Mesenchymal stem cell (in vitro differentiated cells and primary cell): ENCODE data around the gene ARID5B.

ENCODE experiments used
- DNase-seq: peaks from one replicate; pipeline ENCODE4 v3.0.0-alpha.2; 2013
- H2AFZ ChIP-seq: one replicate; pipeline ENCODE4 v1.6.1; 2013; ENCODE audit warnings: low read depth, mild to moderate bottlenecking, control low read depth, inconsistent platforms, low read length, moderate library complexity
- H2AK5ac ChIP-seq: 2 replicates; pipeline ENCODE4 v1.6.1; 2013; ENCODE audit warnings: low read length, moderate library complexity, mild to moderate bottlenecking, inconsistent platforms; ENCODE audit not compliant: severe bottlenecking
- H2BK120ac ChIP-seq: one replicate; pipeline ENCODE4 v1.6.1; 2013; ENCODE audit warnings: low read depth, mild to moderate bottlenecking, inconsistent platforms, low read length, moderate library complexity
- H2BK12ac ChIP-seq, 2 experiments: one replicate each; pipeline ENCODE4 v1.6.1; 2013; ENCODE audit warnings: inconsistent platforms in 2 of 2, low read length in 2 of 2, mild to moderate bottlenecking in 2 of 2, moderate library complexity in 2 of 2, control low read depth in 1 of 2
- H2BK15ac ChIP-seq: one replicate; pipeline ENCODE4 v1.6.1; 2013; ENCODE audit warnings: mild to moderate bottlenecking, low read depth, inconsistent platforms; ENCODE audit not compliant: poor library complexity, severe bottlenecking
- H2BK5ac ChIP-seq: 2 replicates; pipeline ENCODE4 v1.6.1; 2013; ENCODE audit warnings: low read depth, mild to moderate bottlenecking, low read length, control low read depth, inconsistent platforms; ENCODE audit not compliant: poor library complexity, severe bottlenecking
- H3K14ac ChIP-seq, 2 experiments: one replicate each; pipeline ENCODE4 v1.6.1; 2013; ENCODE audit warnings: inconsistent platforms in 2 of 2, low read length in 2 of 2, control low read depth in 1 of 2, mild to moderate bottlenecking in 1 of 2, moderate library complexity in 1 of 2
- H3K18ac ChIP-seq, 2 experiments: one replicate each; pipeline ENCODE4 v1.6.1; 2013; ENCODE audit warnings: inconsistent platforms in 2 of 2, low read length in 2 of 2, control low read depth in 1 of 2, low read depth in 1 of 2, mild to moderate bottlenecking in 1 of 2
- H3K23ac ChIP-seq, 2 experiments: one replicate each; pipeline ENCODE4 v1.6.1; 2013; ENCODE audit warnings: inconsistent platforms in 2 of 2, low read length in 2 of 2, mild to moderate bottlenecking in 2 of 2, moderate library complexity in 2 of 2, control low read depth in 1 of 2
- H3K27ac ChIP-seq: 2 replicates; pipeline ENCODE4 v1.5.1; 2013; ENCODE audit warnings: mild to moderate bottlenecking, moderate library complexity, low read length, control low read depth, inconsistent platforms; ENCODE audit not compliant: poor library complexity, severe bottlenecking
- H3K27me3 ChIP-seq, 2 experiments: 2 replicates each; pipeline versions ENCODE4 v1.6.1 to v1.7.0; 2013; ENCODE audit warnings: low read length in 2 of 2, mild to moderate bottlenecking in 2 of 2, moderate library complexity in 2 of 2, control low read depth in 1 of 2, inconsistent platforms in 1 of 2; ENCODE audit not compliant: control insufficient read depth in 1 of 2, insufficient read depth in 1 of 2
- H3K36me3 ChIP-seq, 2 experiments: 2 replicates each; pipeline versions ENCODE4 v1.6.1 to v1.7.0; 2013; ENCODE audit warnings: low read length in 2 of 2, control low read depth in 1 of 2, inconsistent platforms in 1 of 2, low read depth in 1 of 2, mild to moderate bottlenecking in 1 of 2; ENCODE audit not compliant: insufficient read depth in 2 of 2, control insufficient read depth in 1 of 2
- H3K4ac ChIP-seq, 2 experiments: one replicate each; pipeline ENCODE4 v1.6.1; 2013; ENCODE audit warnings: inconsistent platforms in 2 of 2, low read length in 2 of 2, mild to moderate bottlenecking in 2 of 2, moderate library complexity in 2 of 2, control low read depth in 1 of 2, low read depth in 1 of 2
- H3K4me1 ChIP-seq: 2 replicates; pipeline ENCODE4 v1.6.1; 2013; ENCODE audit warnings: low read depth, low read length, control low read depth; ENCODE audit not compliant: control insufficient read depth, insufficient read depth
- H3K4me2 ChIP-seq: 2 replicates; pipeline ENCODE4 v1.6.1; 2013; ENCODE audit warnings: low read length, mild to moderate bottlenecking, inconsistent platforms; ENCODE audit not compliant: poor library complexity, severe bottlenecking
- H3K4me3 ChIP-seq, 2 experiments: 2 replicates each; pipeline versions ENCODE4 v1.5.1 to v1.7.0; 2013; ENCODE audit warnings: low read length in 2 of 2, mild to moderate bottlenecking in 2 of 2, control low read depth in 1 of 2, low read depth in 1 of 2; ENCODE audit not compliant: insufficient read depth in 1 of 2
- H3K79me1 ChIP-seq: replicated peaks from 2 replicates; pipeline ENCODE4 v1.6.1; 2013; ENCODE audit warnings: mild to moderate bottlenecking, control low read depth, low read length, inconsistent platforms; ENCODE audit not compliant: poor library complexity, severe bottlenecking
- H3K9ac ChIP-seq: 2 replicates; pipeline ENCODE4 v1.7.0; 2013; ENCODE audit warnings: mild to moderate bottlenecking, low read length, moderate library complexity
- H3K9me3 ChIP-seq: 2 replicates; pipeline ENCODE4 v1.7.0; 2013; ENCODE audit warnings: mild to moderate bottlenecking, low read length; ENCODE audit not compliant: control insufficient read depth
- H4K8ac ChIP-seq: one replicate; pipeline ENCODE4 v1.6.1; 2013; ENCODE audit warnings: inconsistent platforms, mild to moderate bottlenecking, low read length, moderate library complexity
- H4K91ac ChIP-seq: one replicate; pipeline ENCODE4 v1.6.1; 2013; ENCODE audit warnings: mild to moderate bottlenecking, low read length, inconsistent platforms
- WGBS: methylation state at CpG from one replicate; pipeline ENCODE4 v1.1.7; 2013; ENCODE audit warnings: mixed read lengths; 5-methylcytosine and 5-hydroxymethylcytosine counted together

ARID5B gene

GRCh38 chr10:62056698-62057097 is 155.2 kb downstream of the ARID5B start:
- no peak overlapping the region for H3K14ac ChIP-seq
- H2BK120ac ChIP-seq = no peak overlapping the region
- H3K9me3 ChIP-seq = no peaks in the 10 kb centered on the region
- H3K27me3 ChIP-seq = no peaks in the 10 kb centered on the region
- H2BK5ac ChIP-seq = no peak overlapping the region
- no peak overlapping the region for H2AFZ ChIP-seq
- no peak overlapping the region for H4K8ac ChIP-seq
- 46% methylated on average over 3 of the region's 3 CpGs for WGBS
- no peak overlapping the region for H3K27ac ChIP-seq
- no peak overlapping the region for H4K91ac ChIP-seq
- no peak overlapping the region for H3K23ac ChIP-seq
- H2BK15ac ChIP-seq = no peak overlapping the region
- H3K4me3 ChIP-seq = peak overlapping the region in 1 of 2 experiments; percentile 71
- peaks cover 10 to 99% of the 10 kb centered on the region in 2 experiments for H3K36me3 ChIP-seq
- H3K18ac ChIP-seq = no peak overlapping the region
- peak; percentile 36 for DNase-seq
- peaks cover 8% of the 10 kb centered on the region for H3K79me1 ChIP-seq
- H3K4ac ChIP-seq = no peak overlapping the region
- no peak overlapping the region for H3K4me2 ChIP-seq
- peak overlapping the region; percentile 84 for H3K9ac ChIP-seq
- H2BK12ac ChIP-seq = no peak overlapping the region
- peaks cover 2% of the 10 kb centered on the region for H3K4me1 ChIP-seq
- H2AK5ac ChIP-seq = no peak overlapping the region

DNA sequence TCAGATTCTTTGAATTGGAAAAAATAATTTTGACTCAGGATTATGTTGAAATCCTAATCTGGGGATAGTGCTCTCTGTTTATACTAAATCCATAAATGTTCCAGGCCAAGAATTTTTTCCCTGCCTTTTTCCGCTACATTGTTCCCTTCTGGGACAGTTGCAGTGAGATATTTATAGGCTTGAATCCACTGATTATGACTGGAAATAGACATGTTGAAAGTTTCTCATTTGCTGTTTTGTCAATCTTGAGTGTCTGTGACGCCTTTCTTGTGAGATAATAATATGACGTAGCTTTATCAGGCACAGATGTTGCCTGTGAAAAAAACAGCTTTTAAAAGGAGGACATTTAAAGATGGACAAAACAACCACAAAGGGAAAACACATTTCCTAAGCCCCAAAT is 155.9 kb downstream of the ARID5B start:
- peaks cover 2% of the 10 kb centered on the region for H3K4me1 ChIP-seq
- H3K14ac ChIP-seq = no peak overlapping the region
- H3K9ac ChIP-seq = peak overlapping the region; percentile 84
- 73% methylated on average over 3 of the region's 3 CpGs for WGBS
- H2BK12ac ChIP-seq = no peak overlapping the region
- H3K79me1 ChIP-seq = peaks cover 8% of the 10 kb centered on the region
- peak; percentile 75 for DNase-seq
- no peak overlapping the region for H3K27ac ChIP-seq
- peaks cover 7 to 99% of the 10 kb centered on the region in 2 experiments for H3K36me3 ChIP-seq
- H2BK5ac ChIP-seq = no peak overlapping the region
- H2AFZ ChIP-seq = no peak overlapping the region
- no peak overlapping the region for H3K18ac ChIP-seq
- H4K8ac ChIP-seq = no peak overlapping the region
- no peak overlapping the region for H2BK120ac ChIP-seq
- H4K91ac ChIP-seq = no peak overlapping the region
- no peaks in the 10 kb centered on the region for H3K9me3 ChIP-seq
- no peak overlapping the region for H3K23ac ChIP-seq
- H3K4me3 ChIP-seq = peak overlapping the region in 1 of 2 experiments; percentile 71
- H3K27me3 ChIP-seq = no peaks in the 10 kb centered on the region
- no peak overlapping the region for H3K4me2 ChIP-seq
- H3K4ac ChIP-seq = no peak overlapping the region
- no peak overlapping the region for H2BK15ac ChIP-seq
- H2AK5ac ChIP-seq = no peak overlapping the region

- Histone ChIP-seq H3K4ac (no peak overlapping the region), H2BK5ac (no peak overlapping the region), H2BK12ac (no peak overlapping the region), H3K14ac (no peak overlapping the region), H3K4me2 (no peak overlapping the region), H3K4me1 (peaks cover 2% of the 10 kb centered on the region), H3K23ac (no peak overlapping the region), H2BK15ac (no peak overlapping the region), H3K36me3 (peaks cover 3 to 99% of the 10 kb centered on the region in 2 experiments), H3K27ac (no peak overlapping the region), H3K18ac (no peak overlapping the region), H2AK5ac (no peak overlapping the region), H4K91ac (no peak overlapping the region), H3K27me3 (no peaks in the 10 kb centered on the region), H3K4me3 (peak overlapping the region in 1 of 2 experiments; percentile 71), H2AFZ (no peak overlapping the region), H3K79me1 (peaks cover 8% of the 10 kb centered on the region), H3K9me3 (no peaks in the 10 kb centered on the region), H4K8ac (no peak overlapping the region), H3K9ac (peak overlapping the region; percentile 84), H2BK120ac (no peak overlapping the region)
- 94% methylated on average over 3 of the region's 5 CpGs for WGBS
- DNase-seq = no peak
Observed at GRCh38 chr10:62057850-62058249, 156.4 kb downstream of the ARID5B start.

GRCh38 chr10:62058476-62058875 is 157.0 kb downstream of the ARID5B start:
- Histone ChIP-seq H2AFZ (no peak overlapping the region), H2AK5ac (no peak overlapping the region), H3K36me3 (peaks cover 3 to 99% of the 10 kb centered on the region in 2 experiments), H3K4ac (no peak overlapping the region), H2BK5ac (no peak overlapping the region), H3K27me3 (no peaks in the 10 kb centered on the region), H3K9ac (peak overlapping the region; percentile 84), H2BK120ac (no peak overlapping the region), H3K4me2 (no peak overlapping the region), H3K27ac (no peak overlapping the region), H2BK12ac (no peak overlapping the region), H3K14ac (no peak overlapping the region), H3K23ac (no peak overlapping the region), H3K4me3 (peak overlapping the region in 1 of 2 experiments; percentile 71), H3K4me1 (peaks cover 2% of the 10 kb centered on the region), H3K18ac (no peak overlapping the region), H3K9me3 (no peaks in the 10 kb centered on the region), H3K79me1 (peaks cover 8% of the 10 kb centered on the region), H4K91ac (no peak overlapping the region), H4K8ac (no peak overlapping the region), H2BK15ac (no peak overlapping the region)
- peak; percentile 18 for DNase-seq
- WGBS = no CpG with 5 or more reads among the region's 2 CpGs
